GM10266 (cell line): Measurements from ENCODE around the gene NR4A3.

Experiments used
- DNase-seq: peaks from one replicate; pipeline ENCODE4 v3.0.0; 2012; ENCODE audit errors: extremely low spot score
- TF ChIP-seq, protein P1 (sequence below): IDR thresholded peaks from 2 replicates; pipeline ENCODE4 v1.5.1; 2012; ENCODE audit warnings: mild to moderate bottlenecking, low read depth; ENCODE audit not compliant: control insufficient read depth, insufficient read depth; ENCODE audit errors: missing control alignments

NR4A3 gene

DNA sequence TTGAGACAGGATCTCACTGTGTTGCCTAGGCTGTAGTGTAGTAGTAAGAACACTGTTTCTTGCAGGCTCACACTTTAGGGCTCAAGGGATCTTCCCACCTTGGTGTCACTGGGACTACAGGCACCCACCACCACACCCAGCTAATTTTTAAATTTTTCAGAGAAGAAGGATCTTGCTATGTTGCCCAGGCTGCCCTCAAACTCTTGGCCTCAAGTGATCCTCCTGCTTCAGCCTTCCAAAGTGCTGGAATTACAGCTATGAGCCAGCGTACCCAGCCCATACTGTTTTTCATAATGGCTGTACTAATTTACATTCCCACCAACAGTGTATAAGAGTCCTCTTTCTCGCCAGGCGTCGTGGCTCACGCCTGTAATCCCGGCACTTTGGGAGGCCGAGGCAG lies 89.9 kb downstream of the NR4A3 start:
- no peak for DNase-seq
- TF ChIP-seq, protein P1, sequence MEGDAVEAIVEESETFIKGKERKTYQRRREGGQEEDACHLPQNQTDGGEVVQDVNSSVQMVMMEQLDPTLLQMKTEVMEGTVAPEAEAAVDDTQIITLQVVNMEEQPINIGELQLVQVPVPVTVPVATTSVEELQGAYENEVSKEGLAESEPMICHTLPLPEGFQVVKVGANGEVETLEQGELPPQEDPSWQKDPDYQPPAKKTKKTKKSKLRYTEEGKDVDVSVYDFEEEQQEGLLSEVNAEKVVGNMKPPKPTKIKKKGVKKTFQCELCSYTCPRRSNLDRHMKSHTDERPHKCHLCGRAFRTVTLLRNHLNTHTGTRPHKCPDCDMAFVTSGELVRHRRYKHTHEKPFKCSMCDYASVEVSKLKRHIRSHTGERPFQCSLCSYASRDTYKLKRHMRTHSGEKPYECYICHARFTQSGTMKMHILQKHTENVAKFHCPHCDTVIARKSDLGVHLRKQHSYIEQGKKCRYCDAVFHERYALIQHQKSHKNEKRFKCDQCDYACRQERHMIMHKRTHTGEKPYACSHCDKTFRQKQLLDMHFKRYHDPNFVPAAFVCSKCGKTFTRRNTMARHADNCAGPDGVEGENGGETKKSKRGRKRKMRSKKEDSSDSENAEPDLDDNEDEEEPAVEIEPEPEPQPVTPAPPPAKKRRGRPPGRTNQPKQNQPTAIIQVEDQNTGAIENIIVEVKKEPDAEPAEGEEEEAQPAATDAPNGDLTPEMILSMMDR: no peak
